HG02840 (cell line): ENCODE results near the gene TSKS.

ENCODE experiments used
- ATAC-seq: cut with Tn5 transposase; IDR thresholded peaks from one replicate; pipeline ENCODE4 v1.9.1; 2021; ENCODE audit warnings: mild to moderate bottlenecking, moderate library complexity, moderate number of reproducible peaks; ENCODE audit not compliant: unreplicated experiment, low FRiP score

TSKS gene

GRCh38 chr19:49795615-49796014, 32.5 kb upstream of the TSKS start:
- no peak for ATAC-seq

GRCh38 chr19:49793561-49793840, 30.4 kb upstream of the TSKS start:
- ATAC-seq: no peak

GRCh38 chr19:49792829-49793560, 29.9 kb upstream of the TSKS start:
- ATAC-seq: no peak

GRCh38 chr19:49791776-49792445, 28.8 kb upstream of the TSKS start:
- no peak for ATAC-seq

GRCh38 chr19:49790866-49791265, 27.8 kb upstream of the TSKS start:
- no peak for ATAC-seq

GRCh38 chr19:49788857-49789256, 25.8 kb upstream of the TSKS start:
- ATAC-seq: no peak

GRCh38 chr19:49787746-49788145, 24.6 kb upstream of the TSKS start:
- no peak for ATAC-seq

- ATAC-seq: no peak
Measured at GRCh38 chr19:49786376-49786820, 23.3 kb upstream of the TSKS start.

GRCh38 chr19:49782515-49782914, 19.4 kb upstream of the TSKS start:
- ATAC-seq: no peak

- ATAC-seq: no peak
Measured at GRCh38 chr19:49781394-49781793, 18.3 kb upstream of the TSKS start.

- ATAC-seq: no peak
Measured at GRCh38 chr19:49780861-49781260, 17.8 kb upstream of the TSKS start.

GRCh38 chr19:49779731-49780555, 16.8 kb upstream of the TSKS start:
- ATAC-seq: no peak

GRCh38 chr19:49776371-49776764, 13.3 kb upstream of the TSKS start:
- ATAC-seq: no peak

GRCh38 chr19:49775742-49776370, 12.8 kb upstream of the TSKS start:
- no peak for ATAC-seq

- ATAC-seq: no peak
Measured at GRCh38 chr19:49774969-49775368, 11.9 kb upstream of the TSKS start.

GRCh38 chr19:49773663-49774350, 10.7 kb upstream of the TSKS start:
- no peak for ATAC-seq

GRCh38 chr19:49772850-49773432, 9.8 kb upstream of the TSKS start:
- no peak for ATAC-seq

- ATAC-seq: no peak
Measured at GRCh38 chr19:49771674-49772139, 8.6 kb upstream of the TSKS start.

GRCh38 chr19:49770529-49770928, 7.4 kb upstream of the TSKS start:
- ATAC-seq: no peak
